H1 (cell line): ENCODE data around the gene ZAR1L.

ENCODE experiments used
- ASH2L ChIP-seq: fragments of 200-600, 300-600 bp; sonication (generic); IDR thresholded peaks from one replicate; pipeline ENCODE4 v1.7.1; 2017; ENCODE audit warnings: low read length
- BACH1 ChIP-seq: IDR thresholded peaks from 2 replicates; pipeline ENCODE4 v1.6.1; 2012; ENCODE audit warnings: low read length, improper control_type of control experiment
- CREB1 ChIP-seq: IDR thresholded peaks from 2 replicates; pipeline ENCODE4 v1.6.1; 2012; ENCODE audit warnings: inconsistent platforms
- EP300 ChIP-seq, 2 experiments: IDR thresholded peaks; 1 replicate in 1 of 2; 2 replicates in 1 of 2; pipeline ENCODE4 v1.6.1; 2011 to 2012; ENCODE audit warnings: low read depth in 2 of 2, low read length in 2 of 2, mild to moderate bottlenecking in 2 of 2, borderline replicate concordance in 1 of 2, inconsistent platforms in 1 of 2, moderate library complexity in 1 of 2
- POLR2A ChIP-seq, 2 experiments: IDR thresholded peaks; 1 replicate in 1 of 2; 2 replicates in 1 of 2; pipeline ENCODE4 v1.6.1; 2011; ENCODE audit warnings: low read depth in 2 of 2, low read length in 2 of 2, mild to moderate bottlenecking in 2 of 2; ENCODE audit errors: control extremely low read depth in 1 of 2
- POLR2AphosphoS5 ChIP-seq: IDR thresholded peaks from 2 replicates; pipeline ENCODE4 v1.6.1; 2011; ENCODE audit warnings: low read depth, low read length
- RNF2 ChIP-seq: fragments of 200-900, 300-1000 bp; sonication (generic); IDR thresholded peaks from 2 replicates; pipeline ENCODE4 v1.7.1; 2016; ENCODE audit warnings: borderline replicate concordance, low read depth, mild to moderate bottlenecking, antibody characterized with exemption, low read length; ENCODE audit not compliant: poor library complexity, severe bottlenecking; ENCODE audit errors: missing control alignments
- SP1 ChIP-seq: IDR thresholded peaks from 2 replicates; pipeline ENCODE4 v1.6.1; 2011; ENCODE audit warnings: low read depth, low read length
- TCF12 ChIP-seq: IDR thresholded peaks from 2 replicates; pipeline ENCODE4 v1.6.1; 2011; ENCODE audit warnings: low read depth, mild to moderate bottlenecking, low read length
- TF ChIP-seq, protein P1 (sequence below), 3 experiments: IDR thresholded peaks; 1 replicate in 2 of 3; 2 replicates in 1 of 3; pipeline versions ENCODE4 v1.5.1 to v1.6.1; 2011; ENCODE audit warnings: low read length in 3 of 3, mild to moderate bottlenecking in 3 of 3, inconsistent platforms in 2 of 3, low read depth in 1 of 3, moderate library complexity in 1 of 3; ENCODE audit not compliant: insufficient read depth in 1 of 3; ENCODE audit errors: control extremely low read depth in 1 of 3
- TF ChIP-seq, protein P2 (sequence below): fragments of 300-600 bp; sonication (generic); IDR thresholded peaks from 2 replicates; pipeline ENCODE4 v1.7.1; 2012; ENCODE audit warnings: low read length, moderate library complexity, mild to moderate bottlenecking, inconsistent platforms; ENCODE audit not compliant: insufficient replicate concordance
- TF ChIP-seq, protein P3 (sequence below): IDR thresholded peaks from 2 replicates; pipeline ENCODE4 v1.6.1; 2012; ENCODE audit warnings: inconsistent platforms

GRCh38 chr13:32347651-32348050, 32.5 kb upstream of the ZAR1L start:
- TF ChIP-seq RNF2 (no peak), POLR2AphosphoS5 (no peak), ASH2L (no peak), BACH1 (no peak), SP1 (no peak), TCF12 (no peak), CREB1 (no peak), POLR2A (IDR thresholded peaks at IDR 0.05; ENCODE audit: control extremely low read depth in 1 of 2, low read depth in 2 of 2, low read length in 2 of 2) (no peak), EP300 (IDR thresholded peaks at IDR 0.05; ENCODE audit: borderline replicate concordance in 1 of 2, low read depth in 2 of 2, low read length in 2 of 2) (no peak)
- TF ChIP-seq, protein P1, sequence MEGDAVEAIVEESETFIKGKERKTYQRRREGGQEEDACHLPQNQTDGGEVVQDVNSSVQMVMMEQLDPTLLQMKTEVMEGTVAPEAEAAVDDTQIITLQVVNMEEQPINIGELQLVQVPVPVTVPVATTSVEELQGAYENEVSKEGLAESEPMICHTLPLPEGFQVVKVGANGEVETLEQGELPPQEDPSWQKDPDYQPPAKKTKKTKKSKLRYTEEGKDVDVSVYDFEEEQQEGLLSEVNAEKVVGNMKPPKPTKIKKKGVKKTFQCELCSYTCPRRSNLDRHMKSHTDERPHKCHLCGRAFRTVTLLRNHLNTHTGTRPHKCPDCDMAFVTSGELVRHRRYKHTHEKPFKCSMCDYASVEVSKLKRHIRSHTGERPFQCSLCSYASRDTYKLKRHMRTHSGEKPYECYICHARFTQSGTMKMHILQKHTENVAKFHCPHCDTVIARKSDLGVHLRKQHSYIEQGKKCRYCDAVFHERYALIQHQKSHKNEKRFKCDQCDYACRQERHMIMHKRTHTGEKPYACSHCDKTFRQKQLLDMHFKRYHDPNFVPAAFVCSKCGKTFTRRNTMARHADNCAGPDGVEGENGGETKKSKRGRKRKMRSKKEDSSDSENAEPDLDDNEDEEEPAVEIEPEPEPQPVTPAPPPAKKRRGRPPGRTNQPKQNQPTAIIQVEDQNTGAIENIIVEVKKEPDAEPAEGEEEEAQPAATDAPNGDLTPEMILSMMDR (IDR thresholded peaks at IDR 0.05; ENCODE audit: control extremely low read depth in 1 of 3, insufficient read depth in 1 of 3, low read depth in 1 of 3, low read length in 3 of 3) = no peak
- TF ChIP-seq, protein P2, sequence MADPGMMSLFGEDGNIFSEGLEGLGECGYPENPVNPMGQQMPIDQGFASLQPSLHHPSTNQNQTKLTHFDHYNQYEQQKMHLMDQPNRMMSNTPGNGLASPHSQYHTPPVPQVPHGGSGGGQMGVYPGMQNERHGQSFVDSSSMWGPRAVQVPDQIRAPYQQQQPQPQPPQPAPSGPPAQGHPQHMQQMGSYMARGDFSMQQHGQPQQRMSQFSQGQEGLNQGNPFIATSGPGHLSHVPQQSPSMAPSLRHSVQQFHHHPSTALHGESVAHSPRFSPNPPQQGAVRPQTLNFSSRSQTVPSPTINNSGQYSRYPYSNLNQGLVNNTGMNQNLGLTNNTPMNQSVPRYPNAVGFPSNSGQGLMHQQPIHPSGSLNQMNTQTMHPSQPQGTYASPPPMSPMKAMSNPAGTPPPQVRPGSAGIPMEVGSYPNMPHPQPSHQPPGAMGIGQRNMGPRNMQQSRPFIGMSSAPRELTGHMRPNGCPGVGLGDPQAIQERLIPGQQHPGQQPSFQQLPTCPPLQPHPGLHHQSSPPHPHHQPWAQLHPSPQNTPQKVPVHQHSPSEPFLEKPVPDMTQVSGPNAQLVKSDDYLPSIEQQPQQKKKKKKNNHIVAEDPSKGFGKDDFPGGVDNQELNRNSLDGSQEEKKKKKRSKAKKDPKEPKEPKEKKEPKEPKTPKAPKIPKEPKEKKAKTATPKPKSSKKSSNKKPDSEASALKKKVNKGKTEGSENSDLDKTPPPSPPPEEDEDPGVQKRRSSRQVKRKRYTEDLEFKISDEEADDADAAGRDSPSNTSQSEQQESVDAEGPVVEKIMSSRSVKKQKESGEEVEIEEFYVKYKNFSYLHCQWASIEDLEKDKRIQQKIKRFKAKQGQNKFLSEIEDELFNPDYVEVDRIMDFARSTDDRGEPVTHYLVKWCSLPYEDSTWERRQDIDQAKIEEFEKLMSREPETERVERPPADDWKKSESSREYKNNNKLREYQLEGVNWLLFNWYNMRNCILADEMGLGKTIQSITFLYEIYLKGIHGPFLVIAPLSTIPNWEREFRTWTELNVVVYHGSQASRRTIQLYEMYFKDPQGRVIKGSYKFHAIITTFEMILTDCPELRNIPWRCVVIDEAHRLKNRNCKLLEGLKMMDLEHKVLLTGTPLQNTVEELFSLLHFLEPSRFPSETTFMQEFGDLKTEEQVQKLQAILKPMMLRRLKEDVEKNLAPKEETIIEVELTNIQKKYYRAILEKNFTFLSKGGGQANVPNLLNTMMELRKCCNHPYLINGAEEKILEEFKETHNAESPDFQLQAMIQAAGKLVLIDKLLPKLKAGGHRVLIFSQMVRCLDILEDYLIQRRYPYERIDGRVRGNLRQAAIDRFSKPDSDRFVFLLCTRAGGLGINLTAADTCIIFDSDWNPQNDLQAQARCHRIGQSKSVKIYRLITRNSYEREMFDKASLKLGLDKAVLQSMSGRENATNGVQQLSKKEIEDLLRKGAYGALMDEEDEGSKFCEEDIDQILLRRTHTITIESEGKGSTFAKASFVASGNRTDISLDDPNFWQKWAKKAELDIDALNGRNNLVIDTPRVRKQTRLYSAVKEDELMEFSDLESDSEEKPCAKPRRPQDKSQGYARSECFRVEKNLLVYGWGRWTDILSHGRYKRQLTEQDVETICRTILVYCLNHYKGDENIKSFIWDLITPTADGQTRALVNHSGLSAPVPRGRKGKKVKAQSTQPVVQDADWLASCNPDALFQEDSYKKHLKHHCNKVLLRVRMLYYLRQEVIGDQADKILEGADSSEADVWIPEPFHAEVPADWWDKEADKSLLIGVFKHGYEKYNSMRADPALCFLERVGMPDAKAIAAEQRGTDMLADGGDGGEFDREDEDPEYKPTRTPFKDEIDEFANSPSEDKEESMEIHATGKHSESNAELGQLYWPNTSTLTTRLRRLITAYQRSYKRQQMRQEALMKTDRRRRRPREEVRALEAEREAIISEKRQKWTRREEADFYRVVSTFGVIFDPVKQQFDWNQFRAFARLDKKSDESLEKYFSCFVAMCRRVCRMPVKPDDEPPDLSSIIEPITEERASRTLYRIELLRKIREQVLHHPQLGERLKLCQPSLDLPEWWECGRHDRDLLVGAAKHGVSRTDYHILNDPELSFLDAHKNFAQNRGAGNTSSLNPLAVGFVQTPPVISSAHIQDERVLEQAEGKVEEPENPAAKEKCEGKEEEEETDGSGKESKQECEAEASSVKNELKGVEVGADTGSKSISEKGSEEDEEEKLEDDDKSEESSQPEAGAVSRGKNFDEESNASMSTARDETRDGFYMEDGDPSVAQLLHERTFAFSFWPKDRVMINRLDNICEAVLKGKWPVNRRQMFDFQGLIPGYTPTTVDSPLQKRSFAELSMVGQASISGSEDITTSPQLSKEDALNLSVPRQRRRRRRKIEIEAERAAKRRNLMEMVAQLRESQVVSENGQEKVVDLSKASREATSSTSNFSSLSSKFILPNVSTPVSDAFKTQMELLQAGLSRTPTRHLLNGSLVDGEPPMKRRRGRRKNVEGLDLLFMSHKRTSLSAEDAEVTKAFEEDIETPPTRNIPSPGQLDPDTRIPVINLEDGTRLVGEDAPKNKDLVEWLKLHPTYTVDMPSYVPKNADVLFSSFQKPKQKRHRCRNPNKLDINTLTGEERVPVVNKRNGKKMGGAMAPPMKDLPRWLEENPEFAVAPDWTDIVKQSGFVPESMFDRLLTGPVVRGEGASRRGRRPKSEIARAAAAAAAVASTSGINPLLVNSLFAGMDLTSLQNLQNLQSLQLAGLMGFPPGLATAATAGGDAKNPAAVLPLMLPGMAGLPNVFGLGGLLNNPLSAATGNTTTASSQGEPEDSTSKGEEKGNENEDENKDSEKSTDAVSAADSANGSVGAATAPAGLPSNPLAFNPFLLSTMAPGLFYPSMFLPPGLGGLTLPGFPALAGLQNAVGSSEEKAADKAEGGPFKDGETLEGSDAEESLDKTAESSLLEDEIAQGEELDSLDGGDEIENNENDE = no peak
- TF ChIP-seq, protein P3, sequence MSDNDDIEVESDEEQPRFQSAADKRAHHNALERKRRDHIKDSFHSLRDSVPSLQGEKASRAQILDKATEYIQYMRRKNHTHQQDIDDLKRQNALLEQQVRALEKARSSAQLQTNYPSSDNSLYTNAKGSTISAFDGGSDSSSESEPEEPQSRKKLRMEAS = no peak
